ENCODE data around the gene GPANK1. TPM values are rescaled to one million over a fixed set of nuclear protein-coding genes. Genes with fewer than 3 reads are reported as not detected.
A peak's percentile ranks its signal among the peaks of the same experiment; 100 is the strongest.

The GPANK1 gene
- total and polyA plus RNA-seq, 2 of the 13 experiments (the other 11 are each of a cell fraction or from before 2014, with no cell fraction given): 15.4 to 22.8 TPM

DNA sequence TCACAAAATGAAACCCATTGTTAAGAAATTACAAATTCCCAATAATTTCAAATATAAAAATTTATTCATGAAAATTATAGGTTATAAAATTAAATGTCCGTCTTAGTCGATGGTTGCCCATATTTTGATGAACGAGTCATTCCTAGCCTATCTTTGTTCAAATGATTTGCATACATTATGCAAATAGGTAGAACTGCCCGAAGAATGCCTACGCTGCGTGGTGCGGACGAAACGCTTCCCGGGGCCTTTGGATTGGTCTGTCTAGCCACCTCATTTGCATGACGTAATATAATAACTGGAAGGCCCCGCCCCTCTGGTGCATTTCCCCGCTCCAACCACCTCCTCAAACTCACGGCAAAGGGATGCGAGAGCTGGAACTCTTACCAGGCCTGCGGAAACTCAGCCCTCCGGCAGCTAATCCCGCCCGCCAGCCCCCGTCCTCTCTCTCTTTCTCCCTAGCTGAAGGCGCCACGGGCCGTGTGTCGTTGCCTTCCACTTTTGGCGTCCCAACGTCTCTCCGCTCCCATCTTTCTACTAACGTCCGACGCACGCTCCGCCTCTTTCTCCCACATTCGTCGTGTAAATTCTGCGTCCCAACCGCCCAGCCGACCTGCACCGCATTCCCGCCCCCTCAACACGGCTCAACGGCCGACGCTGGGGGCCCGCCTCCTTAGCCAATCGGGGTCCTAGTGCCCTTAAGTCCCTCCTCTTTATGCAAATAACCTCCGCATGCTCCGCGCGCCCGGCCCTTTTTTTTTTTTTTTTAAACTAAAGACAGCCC is 44.8 kb downstream of the GPANK1 start (continued):
- TF ChIP-seq, protein P1, sequence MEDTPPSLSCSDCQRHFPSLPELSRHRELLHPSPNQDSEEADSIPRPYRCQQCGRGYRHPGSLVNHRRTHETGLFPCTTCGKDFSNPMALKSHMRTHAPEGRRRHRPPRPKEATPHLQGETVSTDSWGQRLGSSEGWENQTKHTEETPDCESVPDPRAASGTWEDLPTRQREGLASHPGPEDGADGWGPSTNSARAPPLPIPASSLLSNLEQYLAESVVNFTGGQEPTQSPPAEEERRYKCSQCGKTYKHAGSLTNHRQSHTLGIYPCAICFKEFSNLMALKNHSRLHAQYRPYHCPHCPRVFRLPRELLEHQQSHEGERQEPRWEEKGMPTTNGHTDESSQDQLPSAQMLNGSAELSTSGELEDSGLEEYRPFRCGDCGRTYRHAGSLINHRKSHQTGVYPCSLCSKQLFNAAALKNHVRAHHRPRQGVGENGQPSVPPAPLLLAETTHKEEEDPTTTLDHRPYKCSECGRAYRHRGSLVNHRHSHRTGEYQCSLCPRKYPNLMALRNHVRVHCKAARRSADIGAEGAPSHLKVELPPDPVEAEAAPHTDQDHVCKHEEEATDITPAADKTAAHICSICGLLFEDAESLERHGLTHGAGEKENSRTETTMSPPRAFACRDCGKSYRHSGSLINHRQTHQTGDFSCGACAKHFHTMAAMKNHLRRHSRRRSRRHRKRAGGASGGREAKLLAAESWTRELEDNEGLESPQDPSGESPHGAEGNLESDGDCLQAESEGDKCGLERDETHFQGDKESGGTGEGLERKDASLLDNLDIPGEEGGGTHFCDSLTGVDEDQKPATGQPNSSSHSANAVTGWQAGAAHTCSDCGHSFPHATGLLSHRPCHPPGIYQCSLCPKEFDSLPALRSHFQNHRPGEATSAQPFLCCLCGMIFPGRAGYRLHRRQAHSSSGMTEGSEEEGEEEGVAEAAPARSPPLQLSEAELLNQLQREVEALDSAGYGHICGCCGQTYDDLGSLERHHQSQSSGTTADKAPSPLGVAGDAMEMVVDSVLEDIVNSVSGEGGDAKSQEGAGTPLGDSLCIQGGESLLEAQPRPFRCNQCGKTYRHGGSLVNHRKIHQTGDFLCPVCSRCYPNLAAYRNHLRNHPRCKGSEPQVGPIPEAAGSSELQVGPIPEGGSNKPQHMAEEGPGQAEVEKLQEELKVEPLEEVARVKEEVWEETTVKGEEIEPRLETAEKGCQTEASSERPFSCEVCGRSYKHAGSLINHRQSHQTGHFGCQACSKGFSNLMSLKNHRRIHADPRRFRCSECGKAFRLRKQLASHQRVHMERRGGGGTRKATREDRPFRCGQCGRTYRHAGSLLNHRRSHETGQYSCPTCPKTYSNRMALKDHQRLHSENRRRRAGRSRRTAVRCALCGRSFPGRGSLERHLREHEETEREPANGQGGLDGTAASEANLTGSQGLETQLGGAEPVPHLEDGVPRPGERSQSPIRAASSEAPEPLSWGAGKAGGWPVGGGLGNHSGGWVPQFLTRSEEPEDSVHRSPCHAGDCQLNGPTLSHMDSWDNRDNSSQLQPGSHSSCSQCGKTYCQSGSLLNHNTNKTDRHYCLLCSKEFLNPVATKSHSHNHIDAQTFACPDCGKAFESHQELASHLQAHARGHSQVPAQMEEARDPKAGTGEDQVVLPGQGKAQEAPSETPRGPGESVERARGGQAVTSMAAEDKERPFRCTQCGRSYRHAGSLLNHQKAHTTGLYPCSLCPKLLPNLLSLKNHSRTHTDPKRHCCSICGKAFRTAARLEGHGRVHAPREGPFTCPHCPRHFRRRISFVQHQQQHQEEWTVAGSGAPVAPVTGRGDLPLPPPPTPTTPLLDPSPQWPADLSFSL (CRISPR knock-in tag; IDR thresholded peaks at IDR 0.05): no peak
- TF ChIP-seq, protein P2, sequence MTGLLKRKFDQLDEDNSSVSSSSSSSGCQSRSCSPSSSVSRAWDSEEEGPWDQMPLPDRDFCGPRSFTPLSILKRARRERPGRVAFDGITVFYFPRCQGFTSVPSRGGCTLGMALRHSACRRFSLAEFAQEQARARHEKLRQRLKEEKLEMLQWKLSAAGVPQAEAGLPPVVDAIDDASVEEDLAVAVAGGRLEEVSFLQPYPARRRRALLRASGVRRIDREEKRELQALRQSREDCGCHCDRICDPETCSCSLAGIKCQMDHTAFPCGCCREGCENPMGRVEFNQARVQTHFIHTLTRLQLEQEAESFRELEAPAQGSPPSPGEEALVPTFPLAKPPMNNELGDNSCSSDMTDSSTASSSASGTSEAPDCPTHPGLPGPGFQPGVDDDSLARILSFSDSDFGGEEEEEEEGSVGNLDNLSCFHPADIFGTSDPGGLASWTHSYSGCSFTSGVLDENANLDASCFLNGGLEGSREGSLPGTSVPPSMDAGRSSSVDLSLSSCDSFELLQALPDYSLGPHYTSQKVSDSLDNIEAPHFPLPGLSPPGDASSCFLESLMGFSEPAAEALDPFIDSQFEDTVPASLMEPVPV (CRISPR knock-in tag; IDR thresholded peaks at IDR 0.05): peak; percentile 84; the same call in 1 of the 2 replicates
- TF ChIP-seq ZNF343 (CRISPR knock-in tag; IDR thresholded peaks at IDR 0.05) (no peak), HCFC1 (IDR thresholded peaks at IDR 0.05; ENCODE audit: low read depth, low read length) (peak; percentile 23), CHCHD3 (CRISPR knock-in tag; IDR thresholded peaks at IDR 0.05) (peak; percentile 35; the same call in 1 of the 2 replicates), ARID2 (CRISPR knock-in tag; IDR thresholded peaks at IDR 0.05; ENCODE audit: borderline replicate concordance) (peak; percentile 86), ZNF160 (CRISPR knock-in tag; IDR thresholded peaks at IDR 0.05) (no peak), ZNF543 (CRISPR knock-in tag; IDR thresholded peaks at IDR 0.05) (no peak; the same call in 1 of the 2 replicates), TBP (CRISPR knock-in tag; IDR thresholded peaks at IDR 0.05) (no peak), YEATS4 (CRISPR knock-in tag; IDR thresholded peaks at IDR 0.05; ENCODE audit: borderline replicate concordance) (peak; percentile 61), ZNF776 (CRISPR knock-in tag; IDR thresholded peaks at IDR 0.05) (no peak; the same call in 1 of the 2 replicates), KLF9 (CRISPR knock-in tag; IDR thresholded peaks at IDR 0.05; ENCODE audit: low read depth) (peak; percentile 74; the same call in 1 of the 2 replicates), REXO4 (CRISPR knock-in tag; IDR thresholded peaks at IDR 0.05; ENCODE audit: borderline replicate concordance) (no peak), CREM (IDR thresholded peaks at IDR 0.05) (peak; percentile 92), CREM (CRISPR knock-in tag; IDR thresholded peaks at IDR 0.05) (no peak), CBX1 (IDR thresholded peaks at IDR 0.05; ENCODE audit: low read depth) (no peak)
- TF ChIP-seq, protein P3, sequence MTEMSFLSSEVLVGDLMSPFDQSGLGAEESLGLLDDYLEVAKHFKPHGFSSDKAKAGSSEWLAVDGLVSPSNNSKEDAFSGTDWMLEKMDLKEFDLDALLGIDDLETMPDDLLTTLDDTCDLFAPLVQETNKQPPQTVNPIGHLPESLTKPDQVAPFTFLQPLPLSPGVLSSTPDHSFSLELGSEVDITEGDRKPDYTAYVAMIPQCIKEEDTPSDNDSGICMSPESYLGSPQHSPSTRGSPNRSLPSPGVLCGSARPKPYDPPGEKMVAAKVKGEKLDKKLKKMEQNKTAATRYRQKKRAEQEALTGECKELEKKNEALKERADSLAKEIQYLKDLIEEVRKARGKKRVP (CRISPR knock-in tag; IDR thresholded peaks at IDR 0.05): peak; percentile 67 to 81; a peak in 3 of 4 replicates
- TF ChIP-seq, protein P4, sequence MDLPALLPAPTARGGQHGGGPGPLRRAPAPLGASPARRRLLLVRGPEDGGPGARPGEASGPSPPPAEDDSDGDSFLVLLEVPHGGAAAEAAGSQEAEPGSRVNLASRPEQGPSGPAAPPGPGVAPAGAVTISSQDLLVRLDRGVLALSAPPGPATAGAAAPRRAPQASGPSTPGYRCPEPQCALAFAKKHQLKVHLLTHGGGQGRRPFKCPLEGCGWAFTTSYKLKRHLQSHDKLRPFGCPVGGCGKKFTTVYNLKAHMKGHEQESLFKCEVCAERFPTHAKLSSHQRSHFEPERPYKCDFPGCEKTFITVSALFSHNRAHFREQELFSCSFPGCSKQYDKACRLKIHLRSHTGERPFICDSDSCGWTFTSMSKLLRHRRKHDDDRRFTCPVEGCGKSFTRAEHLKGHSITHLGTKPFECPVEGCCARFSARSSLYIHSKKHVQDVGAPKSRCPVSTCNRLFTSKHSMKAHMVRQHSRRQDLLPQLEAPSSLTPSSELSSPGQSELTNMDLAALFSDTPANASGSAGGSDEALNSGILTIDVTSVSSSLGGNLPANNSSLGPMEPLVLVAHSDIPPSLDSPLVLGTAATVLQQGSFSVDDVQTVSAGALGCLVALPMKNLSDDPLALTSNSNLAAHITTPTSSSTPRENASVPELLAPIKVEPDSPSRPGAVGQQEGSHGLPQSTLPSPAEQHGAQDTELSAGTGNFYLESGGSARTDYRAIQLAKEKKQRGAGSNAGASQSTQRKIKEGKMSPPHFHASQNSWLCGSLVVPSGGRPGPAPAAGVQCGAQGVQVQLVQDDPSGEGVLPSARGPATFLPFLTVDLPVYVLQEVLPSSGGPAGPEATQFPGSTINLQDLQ (CRISPR knock-in tag; IDR thresholded peaks at IDR 0.05): no peak

Measured in HepG2 (cell line).